HG03378 (cell line): Measurements from ENCODE around the gene TLE3.

ENCODE experiments used
- ATAC-seq: cut with Tn5 transposase; IDR thresholded peaks from one replicate; pipeline ENCODE4 v1.9.1; 2021; ENCODE audit warnings: mild to moderate bottlenecking, moderate library complexity; ENCODE audit not compliant: unreplicated experiment

The TLE3 gene

GRCh38 chr15:70050441-70050840 is 47.3 kb downstream of the TLE3 start:
- ATAC-seq: no peak

GRCh38 chr15:70049701-70050301 is 47.9 kb downstream of the TLE3 start:
- no peak for ATAC-seq

- no peak for ATAC-seq
Measured at GRCh38 chr15:70048578-70049514, 48.9 kb downstream of the TLE3 start.

- no peak for ATAC-seq
Measured at GRCh38 chr15:70048198-70048565, 49.5 kb downstream of the TLE3 start.

- no peak for ATAC-seq
Measured at GRCh38 chr15:70047386-70048197, 50.1 kb downstream of the TLE3 start.

- no peak for ATAC-seq
Measured at GRCh38 chr15:70046679-70047369, 50.9 kb downstream of the TLE3 start.

- ATAC-seq: no peak
Measured at GRCh38 chr15:70045045-70045444, 52.7 kb downstream of the TLE3 start.

GRCh38 chr15:70044168-70044567 is 53.5 kb downstream of the TLE3 start:
- no peak for ATAC-seq

- ATAC-seq: no peak
Measured at GRCh38 chr15:70043590-70043989, 54.1 kb downstream of the TLE3 start.

- no peak for ATAC-seq
Measured at GRCh38 chr15:70042553-70043214, 55.0 kb downstream of the TLE3 start.

GRCh38 chr15:70039917-70040316 is 57.8 kb downstream of the TLE3 start:
- ATAC-seq: no peak

- ATAC-seq: no peak
Measured at GRCh38 chr15:70038730-70039392, 58.9 kb downstream of the TLE3 start.

- no peak for ATAC-seq
Measured at GRCh38 chr15:70037292-70037640, 60.5 kb downstream of the TLE3 start.

- peak; percentile 74 for ATAC-seq
Measured at GRCh38 chr15:70036585-70037291, 61.0 kb downstream of the TLE3 start.

- peak; percentile 40 for ATAC-seq
Measured at GRCh38 chr15:70035719-70036077, 62.0 kb downstream of the TLE3 start.

GRCh38 chr15:70035051-70035718 is 62.5 kb downstream of the TLE3 start:
- no peak for ATAC-seq

GRCh38 chr15:70034596-70034995 is 63.1 kb downstream of the TLE3 start:
- no peak for ATAC-seq

GRCh38 chr15:70034141-70034540 is 63.6 kb downstream of the TLE3 start:
- ATAC-seq: no peak
